OCI-LY1 (cell line): ENCODE measurements around the gene SARM1.
A peak's percentile ranks its signal among the peaks of the same experiment; 100 is the strongest.

ENCODE experiments used
- H2AFZ ChIP-seq: fragments of 200-600 bp; sonication (generic), shearing (Covaris generic); 2 replicates; pipeline ENCODE4 v1.6.0; 2014; ENCODE audit warnings: antibody characterized with exemption, mild to moderate bottlenecking, low read length
- H3F3A ChIP-seq: fragments of 200-600 bp; sonication (generic), shearing (Covaris generic); 2 replicates; pipeline ENCODE4 v1.6.0; 2014; ENCODE audit warnings: mild to moderate bottlenecking, antibody characterized with exemption, low read length, moderate library complexity; ENCODE audit not compliant: insufficient read depth
- H3K27ac ChIP-seq: fragments of 200-600 bp; sonication (generic); 2 replicates; pipeline ENCODE4 v1.5.1; 2014; ENCODE audit warnings: low read length, mixed run types, mild to moderate bottlenecking, low read depth; ENCODE audit not compliant: poor library complexity, severe bottlenecking
- H3K27me3 ChIP-seq: fragments of 200-600 bp; sonication (generic); 2 replicates; pipeline ENCODE4 v1.6.0; 2014; ENCODE audit warnings: antibody characterized with exemption, mild to moderate bottlenecking, low read length, moderate library complexity; ENCODE audit not compliant: insufficient read depth
- H3K36me3 ChIP-seq: fragments of 200-600 bp; sonication (generic); 2 replicates; pipeline ENCODE4 v1.6.1; 2014; ENCODE audit warnings: mild to moderate bottlenecking, antibody characterized with exemption, low read length, moderate library complexity, mixed read lengths; ENCODE audit not compliant: insufficient read depth
- H3K4me1 ChIP-seq: fragments of 200-600 bp; sonication (generic); 2 replicates; pipeline ENCODE4 v1.5.1; 2014; ENCODE audit warnings: mild to moderate bottlenecking, low read length, moderate library complexity; ENCODE audit not compliant: insufficient read depth, severe bottlenecking
- H3K4me2 ChIP-seq: fragments of 200-600 bp; sonication (generic), shearing (Covaris generic); 2 replicates; pipeline ENCODE4 v1.6.1; 2014; ENCODE audit warnings: low read length
- H3K4me3 ChIP-seq: fragments of 200-600 bp; sonication (generic); 2 replicates; pipeline ENCODE4 v1.5.1; 2014; ENCODE audit warnings: low read length, low read depth, mild to moderate bottlenecking, mixed read lengths; ENCODE audit not compliant: poor library complexity, severe bottlenecking
- H3K79me2 ChIP-seq: fragments of 200-600 bp; shearing (Covaris generic); 2 replicates; pipeline ENCODE4 v1.6.1; 2016; ENCODE audit warnings: mixed run types, low read length, mixed read lengths; ENCODE audit not compliant: insufficient read depth
- H3K9ac ChIP-seq: fragments of 200-600 bp; sonication (generic), shearing (Covaris generic); 2 replicates; pipeline ENCODE4 v1.6.1; 2014; ENCODE audit warnings: mild to moderate bottlenecking, low read length, mixed read lengths
- H3K9me2 ChIP-seq: fragments of 200-600 bp; sonication (generic), shearing (Covaris generic); 2 replicates; pipeline ENCODE4 v1.6.1; 2014; ENCODE audit warnings: low read depth, mild to moderate bottlenecking, low read length, mixed read lengths
- H3K9me3 ChIP-seq: fragments of 200-600 bp; shearing (Covaris generic); 2 replicates; pipeline ENCODE4 v1.6.1; 2014; ENCODE audit warnings: low read length, mixed read lengths
- H4K20me1 ChIP-seq: fragments of 200-600 bp; sonication (generic), shearing (Covaris generic); 2 replicates; pipeline ENCODE4 v1.6.0; 2016; ENCODE audit warnings: mild to moderate bottlenecking, low read length; ENCODE audit not compliant: insufficient read depth
- EZH2 ChIP-seq: fragments of 200-600 bp; sonication (generic), shearing (Covaris generic); IDR thresholded peaks from 2 replicates; pipeline ENCODE4 v1.8.0; 2017; ENCODE audit warnings: borderline replicate concordance, mixed run types, mild to moderate bottlenecking, antibody characterized with exemption, low read length, moderate library complexity, mixed read lengths
- TF ChIP-seq, protein P1 (sequence below): fragments of 200-600 bp; sonication (generic), shearing (Covaris generic); IDR thresholded peaks from 2 replicates; pipeline ENCODE4 v1.5.1; 2017; ENCODE audit warnings: mild to moderate bottlenecking, antibody characterized with exemption, low read length, moderate library complexity, mixed read lengths

The SARM1 gene

DNA sequence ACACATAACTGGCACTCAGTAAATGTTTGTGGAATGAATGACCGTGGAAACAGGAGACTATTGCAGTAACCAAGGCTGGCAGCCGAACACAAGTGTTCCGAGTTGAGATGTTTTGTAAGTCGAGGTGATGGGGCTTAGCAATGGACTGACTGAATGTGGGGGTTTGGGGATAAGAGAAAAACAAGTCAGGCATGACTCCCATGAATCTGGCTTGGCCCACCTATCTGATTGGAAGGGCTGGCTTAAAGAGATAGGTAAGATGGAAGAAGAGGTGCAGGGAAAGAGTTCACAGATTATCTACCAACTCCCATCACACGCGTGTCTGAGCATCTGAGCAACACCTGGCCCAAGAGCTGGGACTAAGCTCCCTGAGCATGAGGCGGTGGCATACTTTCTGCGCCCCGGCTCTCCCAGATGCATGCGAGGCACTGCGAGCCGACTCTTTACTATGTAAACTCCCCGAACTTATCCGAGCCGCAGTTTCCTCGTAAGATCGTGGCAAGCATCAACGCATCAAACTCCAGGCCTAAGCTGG, 36.8 kb upstream of the SARM1 start:
- H3K9ac ChIP-seq, result peak overlapping the region; percentile 71
- peaks cover 13% of the 10 kb centered on the region; the same call in 1 of the 2 replicates for H3K36me3 ChIP-seq
- no peak overlapping the region for H3K27ac ChIP-seq
- no peaks in the 10 kb centered on the region for H3F3A ChIP-seq
- H3K9me2 ChIP-seq, result no peaks in the 10 kb centered on the region
- H2AFZ ChIP-seq, result no peak overlapping the region
- H3K4me1 ChIP-seq, result peaks cover 26% of the 10 kb centered on the region
- H3K4me3 ChIP-seq, result peak overlapping the region; percentile 84
- H3K27me3 ChIP-seq, result no peaks in the 10 kb centered on the region
- H4K20me1 ChIP-seq, result no peaks in the 10 kb centered on the region
- H3K4me2 ChIP-seq, result peak overlapping the region; percentile 71
- no peaks in the 10 kb centered on the region for H3K79me2 ChIP-seq
- TF ChIP-seq, protein P1, sequence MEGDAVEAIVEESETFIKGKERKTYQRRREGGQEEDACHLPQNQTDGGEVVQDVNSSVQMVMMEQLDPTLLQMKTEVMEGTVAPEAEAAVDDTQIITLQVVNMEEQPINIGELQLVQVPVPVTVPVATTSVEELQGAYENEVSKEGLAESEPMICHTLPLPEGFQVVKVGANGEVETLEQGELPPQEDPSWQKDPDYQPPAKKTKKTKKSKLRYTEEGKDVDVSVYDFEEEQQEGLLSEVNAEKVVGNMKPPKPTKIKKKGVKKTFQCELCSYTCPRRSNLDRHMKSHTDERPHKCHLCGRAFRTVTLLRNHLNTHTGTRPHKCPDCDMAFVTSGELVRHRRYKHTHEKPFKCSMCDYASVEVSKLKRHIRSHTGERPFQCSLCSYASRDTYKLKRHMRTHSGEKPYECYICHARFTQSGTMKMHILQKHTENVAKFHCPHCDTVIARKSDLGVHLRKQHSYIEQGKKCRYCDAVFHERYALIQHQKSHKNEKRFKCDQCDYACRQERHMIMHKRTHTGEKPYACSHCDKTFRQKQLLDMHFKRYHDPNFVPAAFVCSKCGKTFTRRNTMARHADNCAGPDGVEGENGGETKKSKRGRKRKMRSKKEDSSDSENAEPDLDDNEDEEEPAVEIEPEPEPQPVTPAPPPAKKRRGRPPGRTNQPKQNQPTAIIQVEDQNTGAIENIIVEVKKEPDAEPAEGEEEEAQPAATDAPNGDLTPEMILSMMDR, result no peak
- no peak for TF ChIP-seq EZH2
- no peaks in the 10 kb centered on the region for H3K9me3 ChIP-seq

- Histone ChIP-seq H4K20me1 (no peaks in the 10 kb centered on the region), H3F3A (no peaks in the 10 kb centered on the region), H3K27ac (no peak within 1 kb of the TSS), H2AFZ (no peak within 1 kb of the TSS), H3K9me2 (no peaks in the 10 kb centered on the region), H3K4me3 (peak within 1 kb of the TSS; percentile 84), H3K9me3 (no peaks in the 10 kb centered on the region), H3K27me3 (no peaks in the 10 kb centered on the region), H3K4me1 (peaks cover 26% of the 10 kb centered on the region), H3K79me2 (no peaks in the 10 kb centered on the region), H3K9ac (peak within 1 kb of the TSS; percentile 77), H3K36me3 (peaks cover 13% of the 10 kb centered on the region; the same call in 1 of the 2 replicates), H3K4me2 (peak within 1 kb of the TSS; percentile 86)
- TF ChIP-seq, protein P1, result no peak
- TF ChIP-seq EZH2, result no peak
These were observed 36.1 kb upstream of the SARM1 start, which contains the start of the genes IFT20 and TNFAIP1 for GRCh38 chr17:28335201-28335958. Gene IFT20 (minus strand): TSS chr17:28335472. CDS start chr17:28331985, 3,487 bp downstream. Gene TNFAIP1 (plus strand): TSS chr17:28335761. CDS start chr17:28339522, 3,761 bp downstream.

GRCh38 chr17:28335959-28336871, 35.3 kb upstream of the SARM1 start:
- H3K9me3 ChIP-seq, result no peaks in the 10 kb centered on the region
- H3K9me2 ChIP-seq, result no peaks in the 10 kb centered on the region
- H3K9ac ChIP-seq, result peak overlapping the region; percentile 77
- peaks cover 9% of the 10 kb centered on the region; the same call in 1 of the 2 replicates for H3K36me3 ChIP-seq
- peak overlapping the region; percentile 86 for H3K4me2 ChIP-seq
- no peaks in the 10 kb centered on the region for H3F3A ChIP-seq
- TF ChIP-seq, protein P1, result no peak
- no peak for TF ChIP-seq EZH2
- H3K4me3 ChIP-seq, result peak overlapping the region; percentile 84
- H4K20me1 ChIP-seq, result no peaks in the 10 kb centered on the region
- H3K79me2 ChIP-seq, result no peaks in the 10 kb centered on the region
- H3K4me1 ChIP-seq, result peaks cover 26% of the 10 kb centered on the region
- no peak overlapping the region for H2AFZ ChIP-seq
- no peaks in the 10 kb centered on the region for H3K27me3 ChIP-seq
- H3K27ac ChIP-seq, result no peak overlapping the region
